K562 (cell line): Measurements from ENCODE around the gene TRIM45. TPM values are rescaled to one million over a fixed set of nuclear protein-coding genes. Genes with fewer than 3 reads are reported as not detected.

Experiments
- ATAC-seq: fragments of 200-7000 bp; cut with Tn5 transposase; 3 replicates; pipeline ENCODE4 v1.9.1; 2020; ENCODE audit warnings: moderate library complexity
- BruUV-seq: library from RNA; stranded (reverse); fragments of 400-500 nt; replicated peaks from 2 replicates; lab custom pipeline; 2021; lab: Mats Ljungman, UMichigan
- CTCF ChIA-PET: fragments of 300-600 bp; formaldehyde crosslinking; extraction: SDS; loops from one replicate; lab custom pipeline; 2021; ENCODE audit warnings: low intra/inter-chr PET ratio; lab: Yijun Ruan, JAX
- POLR2A ChIA-PET: fragments of 300-600, 350-650 bp; sonication (Branson Sonifier 250); formaldehyde crosslinking; extraction: SDS; loops from one replicate; lab custom pipeline; 2021; ENCODE audit warnings: antibody characterized with exemption, inconsistent platforms; lab: Yijun Ruan, JAX
- DNase-seq, 4 experiments: peaks; one replicate each; pipeline versions ENCODE4 v3.0.0 to v3.0.0-alpha.2; 2011 to 2018; ENCODE audit warnings: low spot score in 3 of 4, mixed read lengths in 3 of 4; ENCODE audit errors: extremely low read depth in 1 of 4
- FAIRE-seq: peaks from 2 replicates; lab custom pipeline; 2011; peaks lifted over from hg19 to GRCh38; lab: Jason Lieb, UNC
- H2AFZ ChIP-seq: 2 replicates; pipeline ENCODE4 v1.6.0; 2011; ENCODE audit warnings: low read depth, low read length, control low read depth, inconsistent platforms
- H3K27ac ChIP-seq: fragments of 200-600 bp; 3 replicates; pipeline ENCODE4 v1.8.0; 2011; ENCODE audit warnings: low read depth, mild to moderate bottlenecking, control low read depth, inconsistent platforms, low read length, moderate library complexity, mixed read lengths; ENCODE audit errors: extremely low read depth
- H3K27me3 ChIP-seq, 2 experiments: fragments of 300-600 bp in 1 of 2; 2 replicates in 1 of 2; 3 replicates in 1 of 2; pipeline versions ENCODE4 v1.6.0 to v1.8.0; 2011; ENCODE audit warnings: inconsistent platforms in 2 of 2, low read length in 2 of 2, mild to moderate bottlenecking in 1 of 2, mixed read lengths in 1 of 2, moderate library complexity in 1 of 2; ENCODE audit not compliant: control insufficient read depth in 2 of 2, insufficient read depth in 2 of 2
- H3K36me3 ChIP-seq: fragments of 300-600 bp; 3 replicates; pipeline ENCODE4 v1.8.0; 2011; ENCODE audit warnings: mild to moderate bottlenecking, low read length, inconsistent platforms; ENCODE audit not compliant: control insufficient read depth, insufficient read depth
- H3K4me1 ChIP-seq, 2 experiments: fragments of 200-600 bp in 1 of 2; replicated peaks in 1 of 2; 2 replicates in 1 of 2; 3 replicates in 1 of 2; pipeline versions ENCODE4 v1.5.1 to v1.8.0; 2011; ENCODE audit warnings: inconsistent platforms in 2 of 2, low read length in 2 of 2, mild to moderate bottlenecking in 1 of 2, mixed read lengths in 1 of 2, moderate library complexity in 1 of 2; ENCODE audit not compliant: control insufficient read depth in 2 of 2, insufficient read depth in 2 of 2
- H3K4me2 ChIP-seq: 2 replicates; pipeline ENCODE4 v1.6.1; 2011; ENCODE audit warnings: low read length, control low read depth, inconsistent platforms, mixed read lengths; ENCODE audit not compliant: insufficient read depth
- H3K4me3 ChIP-seq: fragments of 200-600 bp; sonication (generic), shearing (Covaris generic); 2 replicates; pipeline ENCODE4 v1.5.1; 2016; ENCODE audit warnings: control low read depth, inconsistent platforms
- H3K79me2 ChIP-seq: fragments of 200-600 bp; 3 replicates; pipeline ENCODE4 v1.8.0; 2011; ENCODE audit warnings: low read length, inconsistent platforms; ENCODE audit not compliant: control insufficient read depth, insufficient read depth
- H3K9ac ChIP-seq, 2 experiments: 2 replicates each; pipeline versions ENCODE4 v1.6.0 to v1.6.1; 2011; ENCODE audit warnings: low read depth in 2 of 2, low read length in 2 of 2, control low read depth in 1 of 2, inconsistent platforms in 1 of 2, mild to moderate bottlenecking in 1 of 2, mixed read lengths in 1 of 2; ENCODE audit not compliant: insufficient read depth in 1 of 2
- H3K9me1 ChIP-seq: one replicate; pipeline ENCODE4 v1.6.0; 2011; ENCODE audit warnings: inconsistent platforms, mild to moderate bottlenecking, low read length, moderate library complexity; ENCODE audit not compliant: control insufficient read depth, insufficient read depth
- H3K9me3 ChIP-seq: replicated peaks from 2 replicates; pipeline ENCODE4 v1.5.1; 2011; ENCODE audit warnings: low read depth, low read length, inconsistent platforms; ENCODE audit not compliant: control insufficient read depth, insufficient read depth
- H4K20me1 ChIP-seq: replicated peaks from 2 replicates; pipeline ENCODE4 v1.6.1; 2011; ENCODE audit warnings: low read length, inconsistent platforms, mixed read lengths; ENCODE audit not compliant: control insufficient read depth, insufficient read depth
- ADNP ChIP-seq: fragments of 200-800 bp; sonication (Bioruptor generic); IDR thresholded peaks from 2 replicates; pipeline ENCODE4 v1.6.1; 2016; ENCODE audit warnings: missing genetic modification characterization, missing compliant biosample characterization
- ARID2 ChIP-seq: fragments of 450-650 bp; IDR thresholded peaks from 2 replicates; pipeline ENCODE4 v1.6.1; 2017; ENCODE audit warnings: antibody characterized with exemption, mild to moderate bottlenecking
- BCL6 ChIP-seq: fragments of 250-450 bp; sonication (Bioruptor Pico); IDR thresholded peaks from 2 replicates; pipeline ENCODE4 v1.4.0; 2020
- CCAR2 ChIP-seq: fragments of 200-400 bp; formaldehyde crosslinking; IDR thresholded peaks from 2 replicates; pipeline ENCODE4 v1.6.1; 2017; ENCODE audit warnings: mild to moderate bottlenecking, low read depth, low read length
- CEBPG ChIP-seq, 3 experiments: fragments of 200-800 bp in 1 of 3; sonication (Bioruptor generic) in 1 of 3; sonication (generic) in 1 of 3; formaldehyde crosslinking in 1 of 3; IDR thresholded peaks in 2 of 3; conservative IDR thresholded peaks in 1 of 3; 2 replicates each; pipeline versions ENCODE4 v1.6.1 to v1.8.0; 2016 to 2022; ENCODE audit warnings: missing compliant biosample characterization in 2 of 3, missing genetic modification characterization in 2 of 3, mild to moderate bottlenecking in 1 of 3, missing genetic modification reagents in 1 of 3
- CHD2 ChIP-seq: IDR thresholded peaks from 2 replicates; pipeline ENCODE4 v1.6.1; 2011; ENCODE audit warnings: low read depth, low read length
- DACH1 ChIP-seq: fragments of 450-650 bp; IDR thresholded peaks from 2 replicates; pipeline ENCODE4 v1.6.1; 2018; ENCODE audit not compliant: partially characterized antibody
- HDAC8 ChIP-seq: fragments of 450-650 bp; IDR thresholded peaks from 2 replicates; pipeline ENCODE4 v1.6.1; 2016; ENCODE audit warnings: mild to moderate bottlenecking, missing genetic modification characterization, moderate library complexity, missing compliant biosample characterization
- HSF4 ChIP-seq: fragments of 250-450 bp; sonication (Bioruptor Pico); IDR thresholded peaks from 2 replicates; pipeline ENCODE4 v2.1.2; 2022; ENCODE audit warnings: mild to moderate bottlenecking, moderate library complexity, borderline replicate concordance
- MBD2 ChIP-seq: sonication (generic); IDR thresholded peaks from 2 replicates; pipeline ENCODE4 v1.6.1; 2016; ENCODE audit warnings: low read depth, borderline replicate concordance
- RBM17 ChIP-seq: fragments of 200-400 bp; formaldehyde crosslinking; IDR thresholded peaks from 2 replicates; pipeline ENCODE4 v1.6.1; 2017; ENCODE audit warnings: low read depth, mild to moderate bottlenecking, low read length, borderline replicate concordance
- RBM34 ChIP-seq: fragments of 200-400 bp; formaldehyde crosslinking; IDR thresholded peaks from 2 replicates; pipeline ENCODE4 v1.6.1; 2018; ENCODE audit warnings: low read length, borderline replicate concordance; ENCODE audit not compliant: insufficient read depth
- SIX5 ChIP-seq, 2 experiments: IDR thresholded peaks; 2 replicates each; pipeline ENCODE4 v1.6.1; 2011; ENCODE audit warnings: low read length in 2 of 2, borderline replicate concordance in 1 of 2, low read depth in 1 of 2, mild to moderate bottlenecking in 1 of 2, moderate library complexity in 1 of 2; ENCODE audit not compliant: insufficient read depth in 1 of 2
- TRIM24 ChIP-seq, 2 experiments: fragments of 450-650 bp; IDR thresholded peaks; 2 replicates each; pipeline ENCODE4 v1.6.1; 2016
- USF2 ChIP-seq: sonication (generic); formaldehyde crosslinking; IDR thresholded peaks from 2 replicates; pipeline ENCODE4 v1.5.0; 2020; ENCODE audit warnings: missing genetic modification reagents
- ZNF224 ChIP-seq: sonication (generic); formaldehyde crosslinking; IDR thresholded peaks from 2 replicates; pipeline ENCODE4 v1.8.0; 2022; ENCODE audit warnings: mild to moderate bottlenecking, missing genetic modification reagents
- ZNF23 ChIP-seq: fragments of 250-450 bp; sonication (Bioruptor Pico); IDR thresholded peaks from 2 replicates; pipeline ENCODE4 v1.4.0; 2020; ENCODE audit warnings: mild to moderate bottlenecking
- ZNF282 ChIP-seq: sonication (generic); formaldehyde crosslinking; IDR thresholded peaks from 2 replicates; pipeline ENCODE4 v1.8.1; 2023; ENCODE audit warnings: missing genetic modification reagents
- WGBS: fragments of 100-300 bp; shearing (Covaris generic); methylation state at CpG from one replicate; pipeline ENCODE4 v1.1.6; 2016; ENCODE audit warnings: low coverage, mixed read lengths; ENCODE audit not compliant: insufficient coverage; ENCODE audit errors: missing lambda C conversion rate; 5-methylcytosine and 5-hydroxymethylcytosine counted together
- in situ Hi-C: fragments of 300-500 bp; cut with MboI; formaldehyde crosslinking; loops from 4 replicates; pipeline ENCODE4 v1.15.0; 2018; ENCODE audit warnings: inconsistent platforms, mixed read lengths
- intact Hi-C: fragments of 100-400 bp; cut with micrococcal nuclease; formaldehyde crosslinking; loops from 2 replicates; pipeline ENCODE4 v1.14.2; 2022
- polyA plus RNA-seq, 8 experiments: library from polyadenylated mRNA; depleted of rRNA in 4 of 8; stranded (reverse) in 5 of 8; unstranded in 3 of 8; fragments of >200 nt; fragmentation: Nextera tagmentation in 2 of 8; fragmentation: Illumina TruSeq in 1 of 8; extraction: Ambion mirVana in 2 of 8; extraction: Trizol in 1 of 8; gene quantifications; 2 replicates each; pipeline versions ENCODE4 v1.2.1 to v1.2.3, GENCODE V29; 2011 to 2014; ENCODE audit warnings: inconsistent platforms in 1 of 8, missing spikeins in 1 of 8
- total RNA-seq, 7 experiments: library from RNA; depleted of rRNA in 6 of 7; stranded (reverse); fragments of >200 nt in 6 of 7; fragmentation: Illumina TruSeq in 2 of 7; extraction: Trizol in 2 of 7; gene quantifications; 2 replicates each; pipeline versions ENCODE4 v1.2.1 to v1.2.3, GENCODE V29; 2011 to 2021; ENCODE audit warnings: low replicate concordance in 1 of 7

The TRIM45 gene
- total and polyA plus RNA-seq, 9 of the 15 experiments (the other 6 are each of a cell fraction or from before 2014, with no cell fraction given): 1.9 to 6.2 (median 3.6) TPM

- Histone ChIP-seq H3K9me3 (0 out of 2 replicates have a peak, but pooled peaks cover 2% of the 10 kb centered on the region), H3K27ac (no peak overlapping the region), H2AFZ (no peak overlapping the region), H3K79me2 (no peaks in the 10 kb centered on the region), H3K9me1 (no peaks in the 10 kb centered on the region), H3K4me3 (no peak overlapping the region), H3K4me2 (no peak overlapping the region), H3K4me1 (no peaks in the 10 kb centered on the region), H3K27me3 (no peaks in the 10 kb centered on the region), H3K36me3 (peaks cover 36% of the 10 kb centered on the region), H3K9ac (no peak overlapping the region), H4K20me1 (no peaks in the 10 kb centered on the region)
- TF ChIP-seq ZNF224 (CRISPR knock-in tag) (no peak), ARID2 (no peak), CEBPG (CRISPR knock-in tag; IDR thresholded peaks at IDR 0.05) (no peak), CEBPG (tag; conservative IDR thresholded peaks at IDR 0.05 in 1 of 2, IDR thresholded peaks at IDR 0.05 in 1 of 2) (peak in 1 of 2 experiments; percentile 84; a peak in 2 of 4 replicates), ZNF23 (CRISPR knock-in tag) (no peak), SIX5 (IDR thresholded peaks at IDR 0.05; ENCODE audit: borderline replicate concordance in 1 of 2, insufficient read depth in 1 of 2, low read depth in 1 of 2, low read length in 2 of 2) (no peak), TRIM24 (IDR thresholded peaks at IDR 0.05) (peak in 1 of 2 experiments; percentile 36; a peak in 1 of 4 replicates)
- DNase-seq: no peak
- peak; percentile 48 for ATAC-seq
- 84% methylated on average over 2 of the region's 2 CpGs for WGBS
- no TSS peak for BruUV-seq
- no peak for FAIRE-seq
- in situ Hi-C loops (no loop called here), intact Hi-C loops (no loop called here)
- POLR2A ChIA-PET: interaction anchor here (0.6 to 0.9 kb wide), 3 partner anchors 10 to 13 kb away, joined by 3 to 4 read pairs (median 3); no protein-coding TSS in a partner anchor
- CTCF ChIA-PET: no interaction called here
Observed at GRCh38 chr1:117106478-117106877, 15.1 kb downstream of the TRIM45 start.

- no peaks in the 10 kb centered on the region for H4K20me1 ChIP-seq
- peaks cover 43% of the 10 kb centered on the region for H3K36me3 ChIP-seq
- ChIA-PET CTCF (no interaction called here), POLR2A (no interaction called here)
- no TSS peak for BruUV-seq
- DNase-seq (no peak), FAIRE-seq (no peak), ATAC-seq (no peak)
- H3K4me2 ChIP-seq: no peak overlapping the region
- intact Hi-C loops (no loop called here), in situ Hi-C loops (no loop called here)
- H3K27me3 ChIP-seq: no peaks in the 10 kb centered on the region
- no peaks in the 10 kb centered on the region for H3K4me1 ChIP-seq
- 0 out of 2 replicates have a peak, but pooled peaks cover 2% of the 10 kb centered on the region for H3K9me3 ChIP-seq
- H3K4me3 ChIP-seq: no peak overlapping the region
- no peak overlapping the region for H2AFZ ChIP-seq
- no peak overlapping the region for H3K27ac ChIP-seq
- H3K9me1 ChIP-seq: no peaks in the 10 kb centered on the region
- no peak overlapping the region for H3K9ac ChIP-seq
- no peaks in the 10 kb centered on the region for H3K79me2 ChIP-seq
- TF ChIP-seq BCL6 (CRISPR knock-in tag) (no peak), ADNP (tag) (no peak), ZNF282 (CRISPR knock-in tag) (no peak), HDAC8 (tag) (no peak), RBM17 (no peak), DACH1 (no peak), USF2 (CRISPR knock-in tag) (no peak), CCAR2 (no peak), CHD2 (no peak), MBD2 (no peak), HSF4 (no peak), RBM34 (no peak)
Observed at GRCh38 chr1:117105722-117106121, 15.8 kb downstream of the TRIM45 start.
